ENCODE data around the gene ID4.
"Not testable (repeated sequence)": the region's sequence is repeated elsewhere in the genome, so short reads cannot be mapped to it uniquely, and the experiment has no call there.

The ID4 gene

DNA sequence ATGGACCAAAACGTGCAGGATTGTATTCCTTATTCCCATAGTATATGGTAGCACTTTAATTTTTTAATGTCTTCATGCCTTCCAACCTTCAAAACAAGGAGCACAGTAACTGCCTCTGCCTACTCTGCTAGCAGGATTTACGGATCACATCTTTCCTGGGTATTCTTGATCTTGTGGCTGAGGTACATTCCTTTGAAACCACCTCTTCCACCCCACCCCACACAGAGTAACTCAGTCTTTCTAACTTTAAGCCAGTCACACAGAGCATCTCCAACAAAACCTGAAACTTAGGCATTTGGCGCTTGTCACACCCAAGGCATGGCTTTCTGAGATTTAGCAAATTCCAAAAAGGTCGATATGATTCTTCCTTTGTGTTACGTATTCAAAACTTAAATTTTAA lies 2.3 kb upstream of the ID4 start:
- no peak for DNase-seq

DNA sequence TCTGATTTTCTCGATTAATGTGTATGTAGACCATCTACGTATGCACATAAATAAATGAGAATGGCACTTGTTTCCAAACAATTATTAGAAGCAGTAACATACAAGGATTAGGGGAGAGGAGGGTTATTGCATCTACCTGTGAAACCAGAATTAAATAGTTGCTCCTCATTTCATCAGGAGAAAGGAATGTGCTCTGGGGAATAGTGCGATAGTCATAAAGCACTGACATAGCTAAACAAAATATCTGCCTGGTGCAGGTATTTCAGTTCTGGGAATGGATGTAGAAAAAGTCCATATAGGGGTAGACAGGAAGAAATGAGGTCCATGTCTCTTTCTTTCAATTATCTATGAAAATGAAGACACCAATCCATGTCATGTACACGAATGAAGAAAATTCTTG lies 1.6 kb upstream of the ID4 start:
- DNase-seq = no peak

GRCh38 chr6:19837511-19838441 lies 606 bp downstream of the ID4 start:
- DNase-seq = no peak

GRCh38 chr6:19838442-19839236 lies 1.5 kb downstream of the ID4 start:
- DNase-seq = no peak

GRCh38 chr6:19839237-19839546 lies 2.0 kb downstream of the ID4 start:
- DNase-seq = no peak

DNA sequence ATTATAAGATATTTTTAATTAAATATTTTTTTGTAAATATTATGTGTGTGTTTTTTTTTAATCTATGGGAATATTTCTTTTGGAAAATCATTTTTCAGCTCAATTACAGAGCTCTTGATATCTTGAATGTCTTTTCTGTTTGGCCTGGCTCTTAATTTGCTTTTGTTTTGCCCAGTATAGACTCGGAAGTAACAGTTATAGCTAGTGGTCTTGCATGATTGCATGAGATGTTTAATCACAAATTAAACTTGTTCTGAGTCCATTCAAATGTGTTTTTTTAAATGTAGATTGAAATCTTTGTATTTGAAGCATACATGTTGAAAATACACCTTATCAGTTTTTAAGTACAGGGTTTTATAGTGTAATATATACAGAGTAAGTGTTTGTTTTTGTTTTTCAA lies 2.6 kb downstream of the ID4 start:
- DNase-seq = no peak

- DNase-seq = no peak
Observed at GRCh38 chr6:19841181-19841580, 4.0 kb downstream of the ID4 start.

DNA sequence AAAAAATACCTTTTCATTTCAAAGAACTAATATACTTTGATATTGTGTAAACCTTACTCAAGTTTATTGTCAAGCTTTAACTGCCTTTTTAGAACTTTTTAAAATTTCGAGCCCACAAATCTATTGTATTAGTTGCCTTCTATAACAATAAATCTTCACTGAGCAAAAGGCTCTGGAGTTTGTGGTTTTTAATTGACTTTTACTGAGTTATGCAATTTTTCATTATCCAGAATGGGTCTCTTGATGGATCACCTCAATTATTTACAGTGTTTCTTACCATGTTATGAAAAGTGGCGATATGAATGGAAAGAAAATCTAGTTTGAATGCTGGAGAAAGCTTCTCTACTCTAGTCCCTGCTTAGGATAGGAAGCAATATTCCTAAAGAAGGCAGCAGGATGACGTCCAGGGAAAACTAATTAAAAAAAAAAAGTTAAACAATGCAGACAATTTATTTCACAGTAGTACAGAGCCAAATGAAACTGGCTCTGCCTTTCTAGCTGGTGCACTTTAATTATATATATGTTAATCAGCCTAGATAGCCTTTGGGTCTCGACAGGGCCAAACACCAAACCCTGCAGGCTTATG lies 5.0 kb downstream of the ID4 start:
- DNase-seq = no peak

GRCh38 chr6:19844689-19845088 lies 7.5 kb downstream of the ID4 start:
- no peak for DNase-seq

DNA sequence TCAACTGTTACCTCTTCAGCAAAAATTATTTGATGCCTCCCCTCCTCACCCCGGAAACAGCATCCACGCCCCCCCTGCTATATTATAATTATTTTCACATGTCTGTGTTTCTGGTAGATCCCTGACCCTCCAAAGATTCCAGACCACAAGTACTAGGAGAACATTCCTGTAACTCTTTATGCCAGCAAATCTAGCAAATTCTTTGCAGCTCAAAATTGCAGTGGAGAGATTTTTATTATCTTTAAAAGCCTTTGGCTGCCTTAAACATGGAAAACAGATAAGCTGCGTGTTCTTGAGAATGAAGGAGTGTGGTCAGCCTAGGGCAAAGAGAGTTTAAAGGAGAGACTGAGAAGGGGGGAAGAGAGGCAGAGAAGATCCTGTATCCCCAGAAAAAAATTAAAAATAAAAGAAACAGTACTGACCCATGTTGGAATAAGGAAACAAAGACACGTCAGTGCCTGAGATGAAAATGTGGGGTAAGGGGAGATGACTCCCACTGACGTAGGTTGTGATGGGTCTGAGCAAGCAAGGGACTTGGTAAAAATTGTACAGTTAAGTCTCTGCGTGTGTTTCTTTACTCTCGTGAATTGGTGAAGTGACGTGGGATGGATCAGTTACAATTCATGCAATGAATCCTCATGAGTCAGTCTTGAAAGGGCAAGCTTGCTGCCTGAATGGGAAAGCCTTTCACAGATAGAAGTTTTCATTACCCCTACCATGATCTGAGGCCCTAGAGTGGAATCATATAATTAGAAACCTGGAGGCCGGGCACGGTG lies 8.3 kb downstream of the ID4 start:
- DNase-seq = no peak

- DNase-seq = no peak
Observed at GRCh38 chr6:19848465-19849029, 11.4 kb downstream of the ID4 start.

- no peak for DNase-seq
Observed at GRCh38 chr6:19849196-19849595, 12.0 kb downstream of the ID4 start.

GRCh38 chr6:19849755-19850154 lies 12.6 kb downstream of the ID4 start:
- no peak for DNase-seq

DNA sequence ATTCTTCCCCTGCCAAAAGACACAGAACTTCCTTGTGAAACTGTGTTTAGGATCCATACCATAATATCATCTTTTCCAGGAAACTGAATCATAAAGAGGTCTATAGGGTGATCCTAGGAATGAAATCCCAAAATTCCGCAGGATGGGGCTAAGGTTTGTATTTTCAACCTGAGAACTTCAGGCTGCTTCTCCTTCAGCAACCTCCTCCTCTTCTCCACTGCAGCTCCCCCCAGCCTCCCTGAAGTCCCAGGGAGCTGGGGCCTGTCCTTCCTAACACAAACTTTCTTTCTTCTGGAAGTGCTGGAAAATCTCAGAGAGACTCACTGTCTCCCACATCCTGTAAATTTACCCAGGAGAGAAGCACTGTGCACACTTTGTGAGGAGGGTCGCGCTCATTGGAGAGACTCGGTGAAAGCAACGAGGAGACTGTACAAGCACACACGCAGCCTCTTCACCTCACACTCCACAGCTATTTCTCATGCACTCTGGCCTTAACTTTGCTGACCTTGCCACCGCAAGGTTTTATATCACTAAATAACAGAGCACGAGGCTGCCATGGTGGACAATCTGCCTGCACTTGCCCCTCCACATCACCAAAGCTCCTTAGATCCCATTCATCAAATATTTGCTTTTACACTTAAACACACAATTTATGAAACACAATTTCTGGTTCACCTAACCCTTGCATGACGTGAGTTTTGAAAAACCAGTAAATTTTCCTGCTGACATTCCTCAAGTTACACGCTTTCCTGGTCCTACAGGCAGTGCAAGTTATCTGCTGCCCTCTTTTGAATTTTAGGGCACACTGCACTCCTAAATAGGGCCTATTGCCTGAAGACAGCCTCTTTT lies 14.3 kb downstream of the ID4 start:
- DNase-seq = no peak

DNA sequence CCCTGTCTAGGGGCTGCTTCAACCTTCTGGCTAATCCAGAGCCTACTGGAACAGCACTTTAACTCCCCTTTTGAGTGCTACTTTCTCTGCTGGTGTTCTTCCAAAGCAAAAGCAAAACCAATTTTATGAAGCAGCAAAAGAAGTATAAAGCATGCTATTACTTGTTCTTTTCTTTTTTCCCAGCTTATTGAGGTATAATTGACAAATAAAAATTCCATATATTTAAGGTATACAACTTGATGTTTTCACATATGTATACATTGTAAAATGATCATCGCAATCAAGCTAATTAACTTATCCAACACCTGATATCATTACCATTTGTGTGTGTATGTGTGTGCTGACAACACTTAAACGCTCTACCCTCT lies 14.9 kb downstream of the ID4 start:
- DNase-seq = no peak

DNA sequence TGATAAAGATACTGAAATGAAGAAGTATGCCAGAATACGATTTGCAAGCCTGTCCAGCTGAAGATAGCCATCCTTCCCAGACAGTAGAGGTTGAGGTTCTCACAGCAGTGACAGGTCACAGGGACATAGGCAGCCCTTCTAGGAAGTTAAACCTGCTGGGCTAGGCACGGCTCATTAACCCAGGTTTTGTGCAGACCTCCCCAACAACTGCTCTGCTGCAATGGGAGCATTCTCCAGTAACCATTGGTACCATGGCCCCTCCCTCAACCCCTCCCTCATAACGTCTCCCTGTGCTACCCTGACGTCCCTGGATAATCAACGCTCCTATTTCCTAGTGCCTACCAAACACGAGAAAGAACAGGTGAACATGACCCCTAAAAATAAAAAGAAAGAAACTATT lies 15.8 kb downstream of the ID4 start:
- no peak for DNase-seq

DNA sequence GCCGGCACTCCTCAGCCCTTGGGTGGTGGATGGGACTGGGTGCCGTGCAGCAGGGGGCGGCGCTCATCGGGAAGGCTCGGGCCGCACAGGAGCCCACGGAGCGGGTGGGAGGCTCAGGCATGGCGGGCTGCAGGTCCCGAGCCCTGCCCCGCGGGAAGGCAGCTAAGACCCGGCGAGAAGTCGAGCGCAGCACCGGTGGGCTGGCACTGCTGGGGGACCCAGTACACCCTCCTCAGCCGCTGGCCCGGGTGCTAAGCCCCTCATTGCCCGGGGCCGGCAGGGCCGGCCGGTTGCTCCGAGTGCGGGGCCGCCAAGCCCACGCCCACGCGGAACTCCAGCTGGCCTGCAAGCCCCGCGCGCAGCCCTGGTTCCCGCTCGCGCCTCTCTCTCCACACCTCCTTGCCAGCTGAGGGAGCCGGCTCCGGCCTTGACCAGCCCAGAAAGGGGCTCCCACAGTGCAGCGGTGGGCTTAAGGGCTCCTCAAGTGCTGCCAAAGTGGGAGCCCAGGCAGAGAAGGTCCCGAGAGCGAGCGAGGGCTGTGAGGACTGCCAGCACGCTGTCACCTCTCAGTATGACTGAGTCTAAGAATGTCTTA lies 17.3 kb downstream of the ID4 start:
- DNase-seq = not testable (repeated sequence)

- no peak for DNase-seq
Observed at GRCh38 chr6:19855536-19855935, 18.4 kb downstream of the ID4 start.

DNA sequence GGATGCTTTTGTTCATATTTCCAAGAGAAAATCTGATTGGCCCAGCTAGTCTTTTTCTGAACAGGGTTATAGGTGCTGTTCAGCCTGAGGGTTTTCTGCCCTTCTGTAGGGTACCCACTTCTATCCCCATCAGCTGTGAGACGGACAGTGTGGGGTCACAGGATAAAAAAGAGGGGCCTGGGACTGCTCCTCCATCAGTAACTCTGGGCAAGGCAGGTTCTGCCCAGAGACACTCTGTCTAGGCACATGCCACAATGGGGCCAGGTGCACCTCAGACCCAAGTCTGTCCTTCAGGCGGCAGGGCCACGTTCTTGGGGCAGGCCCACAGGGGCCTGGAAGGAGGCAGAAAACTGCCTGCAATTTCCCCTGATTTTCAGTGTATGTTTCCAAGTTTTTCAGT lies 20.0 kb downstream of the ID4 start:
- DNase-seq = no peak

DNA sequence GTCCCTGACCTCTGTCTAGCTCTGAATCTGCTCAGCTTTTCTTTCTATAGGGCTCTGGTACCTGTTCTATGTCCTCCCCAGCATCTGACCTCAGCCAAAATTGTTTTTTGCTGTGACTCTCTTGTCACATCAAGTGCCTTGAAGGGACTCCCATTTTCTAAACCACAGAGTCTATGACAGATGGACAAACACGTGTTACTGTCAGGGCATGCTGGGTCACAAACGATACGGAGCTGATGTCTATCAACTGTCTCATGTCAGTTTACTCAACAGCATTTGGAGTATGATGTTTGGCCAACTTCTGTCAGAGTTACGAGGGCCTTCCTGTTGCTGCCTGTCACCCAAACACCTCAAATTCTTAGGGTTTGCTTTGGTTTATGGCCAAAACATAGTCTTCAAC lies 20.5 kb downstream of the ID4 start:
- DNase-seq = no peak

GRCh38 chr6:19860235-19860877 lies 23.2 kb downstream of the ID4 start:
- DNase-seq = no peak
